SK-N-SH (cell line): ENCODE results near the gene RAD51B. TPM values are rescaled to one million over a fixed set of nuclear protein-coding genes. Genes with fewer than 3 reads are reported as not detected.
A peak's percentile ranks its signal among the peaks of the same experiment; 100 is the strongest.

Experiments used
- CTCF ChIA-PET: fragments of 300-600, 350-600 bp; formaldehyde crosslinking; extraction: SDS; loops from one replicate; lab custom pipeline; 2021; lab: Yijun Ruan, JAX
- POLR2A ChIA-PET: fragments of 350-600 bp; sonication (Branson Sonifier 250); formaldehyde crosslinking; extraction: SDS; loops from one replicate; lab custom pipeline; 2020; ENCODE audit warnings: antibody characterized with exemption, inconsistent platforms; lab: Yijun Ruan, JAX
- DNase-seq: peaks from one replicate; pipeline ENCODE4 v3.0.0; 2012
- H2AFZ ChIP-seq: fragments of 200-600 bp; sonication (generic); 2 replicates; pipeline ENCODE4 v1.8.1; 2016; ENCODE audit warnings: antibody characterized with exemption, mild to moderate bottlenecking, low read depth
- H3F3A ChIP-seq: fragments of 200-600 bp; sonication (generic); replicated peaks from 2 replicates; pipeline ENCODE3; 2016; ENCODE audit warnings: antibody characterized with exemption, mild to moderate bottlenecking; ENCODE audit not compliant: insufficient read depth
- H3K27ac ChIP-seq, 2 experiments: fragments of 200-500 bp in 1 of 2; fragments of 200-600 bp in 1 of 2; sonication (Bioruptor generic) in 1 of 2; sonication (generic), shearing (Covaris generic) in 1 of 2; 2 replicates each; pipeline versions ENCODE4 v1.5.1 to v1.6.1; 2014 to 2016; ENCODE audit warnings: low read depth in 2 of 2, inconsistent platforms in 1 of 2, low read length in 1 of 2, mild to moderate bottlenecking in 1 of 2, mixed read lengths in 1 of 2
- H3K27me3 ChIP-seq: fragments of 200-600 bp; sonication (generic), shearing (Covaris generic); 2 replicates; pipeline ENCODE4 v1.6.1; 2016; ENCODE audit warnings: mixed run types; ENCODE audit not compliant: insufficient read depth
- H3K36me3 ChIP-seq, 2 experiments: fragments of 200-500 bp in 1 of 2; fragments of 200-600 bp in 1 of 2; sonication (Bioruptor generic) in 1 of 2; sonication (generic) in 1 of 2; replicated peaks in 1 of 2; 2 replicates each; pipeline versions ENCODE3 to v1.5.1; 2014 to 2016; ENCODE audit warnings: low read length in 1 of 2, mild to moderate bottlenecking in 1 of 2; ENCODE audit not compliant: insufficient read depth in 2 of 2, control insufficient read depth in 1 of 2
- H3K4me1 ChIP-seq, 2 experiments: fragments of 200-500 bp in 1 of 2; fragments of 200-600 bp in 1 of 2; sonication (Bioruptor generic) in 1 of 2; sonication (generic), shearing (Covaris generic) in 1 of 2; 2 replicates each; pipeline versions ENCODE4 v1.5.1 to v1.6.1; 2014 to 2016; ENCODE audit warnings: low read depth in 1 of 2, low read length in 1 of 2, mixed run types in 1 of 2; ENCODE audit not compliant: insufficient read depth in 2 of 2, control insufficient read depth in 1 of 2
- H3K4me2 ChIP-seq: fragments of 200-600 bp; sonication (generic), shearing (Covaris generic); 2 replicates; pipeline ENCODE4 v1.6.1; 2017; ENCODE audit warnings: mixed run types
- H3K4me3 ChIP-seq, 2 experiments: fragments of 200-500 bp in 1 of 2; fragments of 200-600 bp in 1 of 2; sonication (Bioruptor generic) in 1 of 2; sonication (generic), shearing (Covaris generic) in 1 of 2; 2 replicates each; pipeline versions ENCODE4 v1.5.1 to v1.8.1; 2014 to 2016; ENCODE audit warnings: low read depth in 2 of 2, inconsistent platforms in 1 of 2, low read length in 1 of 2, mild to moderate bottlenecking in 1 of 2, mixed read lengths in 1 of 2, moderate library complexity in 1 of 2
- H3K79me2 ChIP-seq: fragments of 200-600 bp; sonication (generic); 2 replicates; pipeline ENCODE4 v1.8.1; 2017; ENCODE audit warnings: mild to moderate bottlenecking; ENCODE audit not compliant: insufficient read depth
- H3K9ac ChIP-seq: fragments of 200-600 bp; sonication (generic); 2 replicates; pipeline ENCODE4 v1.6.1; 2017; ENCODE audit warnings: mixed run types
- H3K9me2 ChIP-seq: fragments of 200-600 bp; sonication (generic); 2 replicates; pipeline ENCODE4 v1.6.1; 2017; ENCODE audit warnings: mixed run types
- H3K9me3 ChIP-seq: fragments of 200-600 bp; sonication (generic); 2 replicates; pipeline ENCODE4 v1.6.1; 2017; ENCODE audit warnings: mixed run types, mild to moderate bottlenecking, moderate library complexity
- H4K20me1 ChIP-seq: fragments of 200-600 bp; sonication (generic); 2 replicates; pipeline ENCODE4 v1.6.1; 2017; ENCODE audit warnings: mild to moderate bottlenecking, mixed run types; ENCODE audit not compliant: insufficient read depth
- ELF1 ChIP-seq: IDR thresholded peaks from 2 replicates; pipeline ENCODE4 v1.4.0; 2012
- EP300 ChIP-seq, 2 experiments: IDR thresholded peaks; 2 replicates each; pipeline versions ENCODE4 v1.4.0 to v1.6.1; 2012; ENCODE audit warnings: borderline replicate concordance in 1 of 2, low read depth in 1 of 2, low read length in 1 of 2
- EZH2phosphoT487 ChIP-seq: fragments of 200-600 bp; sonication (generic); IDR thresholded peaks from 2 replicates; pipeline ENCODE4 v1.6.1; 2017; ENCODE audit warnings: low read depth, mixed run types, mild to moderate bottlenecking, antibody characterized with exemption, moderate library complexity, borderline replicate concordance
- FOSL2 ChIP-seq: IDR thresholded peaks from 2 replicates; pipeline ENCODE4 v1.4.0; 2012; ENCODE audit warnings: low read depth, mild to moderate bottlenecking, moderate library complexity, borderline replicate concordance
- FOXM1 ChIP-seq: IDR thresholded peaks from 2 replicates; pipeline ENCODE4 v1.4.0; 2012; ENCODE audit warnings: low read depth, mild to moderate bottlenecking
- GABPA ChIP-seq: IDR thresholded peaks from 2 replicates; pipeline ENCODE4 v1.4.0; 2012; ENCODE audit warnings: low read depth, mild to moderate bottlenecking
- JUND ChIP-seq: IDR thresholded peaks from 2 replicates; pipeline ENCODE4 v1.4.0; 2012
- NFIC ChIP-seq: IDR thresholded peaks from 2 replicates; pipeline ENCODE4 v1.4.0; 2012; ENCODE audit warnings: borderline replicate concordance
- NRF1 ChIP-seq: IDR thresholded peaks from 2 replicates; pipeline ENCODE4 v1.6.1; 2012; ENCODE audit warnings: low read depth, mild to moderate bottlenecking, low read length
- SIN3A ChIP-seq: IDR thresholded peaks from 2 replicates; pipeline ENCODE4 v1.6.1; 2012; ENCODE audit warnings: low read depth, mild to moderate bottlenecking, low read length, moderate library complexity, borderline replicate concordance
- TCF12 ChIP-seq: IDR thresholded peaks from 2 replicates; pipeline ENCODE4 v1.4.0; 2012
- polyA plus RNA-seq, 3 experiments: library from polyadenylated mRNA; depleted of rRNA; stranded (reverse); fragments of >200 nt; gene quantifications; 2 replicates each; pipeline ENCODE4 v1.2.3, GENCODE V29; 2012
- TF ChIP-seq, protein P1 (sequence below): IDR thresholded peaks from 2 replicates; pipeline ENCODE4 v1.6.1; 2012; ENCODE audit warnings: mild to moderate bottlenecking, low read depth, low read length, moderate library complexity
- TF ChIP-seq, protein P2 (sequence below): fragments of 150-350 bp; IDR thresholded peaks from 2 replicates; pipeline ENCODE4 v1.6.1; 2016; ENCODE audit warnings: mild to moderate bottlenecking, low read depth, low read length
- TF ChIP-seq, protein P3 (sequence below): IDR thresholded peaks from 2 replicates; pipeline ENCODE4 v1.4.0; 2012; ENCODE audit warnings: low read depth, borderline replicate concordance
- TF ChIP-seq, protein P4 (sequence below): IDR thresholded peaks from 2 replicates; pipeline ENCODE4; 2012

RAD51B gene
- polyA plus RNA-seq, 1 of the 3 experiments (the other 2 are of a cell fraction) = 6.0 TPM

DNA sequence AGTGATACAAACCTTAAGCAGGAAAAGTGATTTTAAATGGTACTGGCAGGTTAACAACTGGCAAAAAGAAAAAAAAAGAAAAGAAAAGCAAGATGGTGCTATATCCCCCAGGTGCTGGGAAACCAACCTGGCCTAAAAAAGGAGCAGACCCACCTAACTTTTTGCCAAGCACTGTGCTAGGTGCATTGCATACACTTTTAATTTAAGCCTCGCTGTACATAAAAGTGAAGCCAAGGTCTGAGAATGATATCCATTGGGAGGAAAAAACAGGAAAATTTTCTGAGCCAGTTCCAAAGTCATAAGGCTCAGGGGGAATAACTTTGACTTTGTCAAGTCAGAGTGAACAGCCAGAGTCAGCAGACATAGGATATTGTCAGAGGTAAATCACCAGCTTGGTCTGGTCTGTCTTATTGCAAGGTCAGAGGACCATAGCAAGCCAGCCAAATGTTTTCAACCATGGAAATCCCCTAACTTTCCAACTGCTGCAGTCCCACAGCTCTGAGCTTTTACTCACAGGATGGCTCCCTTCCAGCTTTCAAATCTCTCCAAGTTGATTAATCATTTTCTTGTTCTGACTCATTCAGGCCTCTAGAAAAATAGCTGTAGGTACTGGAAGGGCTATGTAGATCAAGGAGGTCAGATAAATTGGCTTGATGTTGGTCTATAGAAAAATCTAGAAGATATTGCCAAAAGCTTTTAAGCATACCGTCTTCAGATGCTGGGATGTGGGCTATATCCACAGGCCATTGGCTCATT, 412.9 kb downstream of the RAD51B start (continued):
- TF ChIP-seq, protein P1, sequence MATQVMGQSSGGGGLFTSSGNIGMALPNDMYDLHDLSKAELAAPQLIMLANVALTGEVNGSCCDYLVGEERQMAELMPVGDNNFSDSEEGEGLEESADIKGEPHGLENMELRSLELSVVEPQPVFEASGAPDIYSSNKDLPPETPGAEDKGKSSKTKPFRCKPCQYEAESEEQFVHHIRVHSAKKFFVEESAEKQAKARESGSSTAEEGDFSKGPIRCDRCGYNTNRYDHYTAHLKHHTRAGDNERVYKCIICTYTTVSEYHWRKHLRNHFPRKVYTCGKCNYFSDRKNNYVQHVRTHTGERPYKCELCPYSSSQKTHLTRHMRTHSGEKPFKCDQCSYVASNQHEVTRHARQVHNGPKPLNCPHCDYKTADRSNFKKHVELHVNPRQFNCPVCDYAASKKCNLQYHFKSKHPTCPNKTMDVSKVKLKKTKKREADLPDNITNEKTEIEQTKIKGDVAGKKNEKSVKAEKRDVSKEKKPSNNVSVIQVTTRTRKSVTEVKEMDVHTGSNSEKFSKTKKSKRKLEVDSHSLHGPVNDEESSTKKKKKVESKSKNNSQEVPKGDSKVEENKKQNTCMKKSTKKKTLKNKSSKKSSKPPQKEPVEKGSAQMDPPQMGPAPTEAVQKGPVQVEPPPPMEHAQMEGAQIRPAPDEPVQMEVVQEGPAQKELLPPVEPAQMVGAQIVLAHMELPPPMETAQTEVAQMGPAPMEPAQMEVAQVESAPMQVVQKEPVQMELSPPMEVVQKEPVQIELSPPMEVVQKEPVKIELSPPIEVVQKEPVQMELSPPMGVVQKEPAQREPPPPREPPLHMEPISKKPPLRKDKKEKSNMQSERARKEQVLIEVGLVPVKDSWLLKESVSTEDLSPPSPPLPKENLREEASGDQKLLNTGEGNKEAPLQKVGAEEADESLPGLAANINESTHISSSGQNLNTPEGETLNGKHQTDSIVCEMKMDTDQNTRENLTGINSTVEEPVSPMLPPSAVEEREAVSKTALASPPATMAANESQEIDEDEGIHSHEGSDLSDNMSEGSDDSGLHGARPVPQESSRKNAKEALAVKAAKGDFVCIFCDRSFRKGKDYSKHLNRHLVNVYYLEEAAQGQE = no peak
- TF ChIP-seq FOXM1 (peak; percentile 89), FOSL2 (peak; percentile 97), ELF1 (peak; percentile 34), SIN3A (peak; percentile 58; the same call in 1 of the 2 replicates), EZH2phosphoT487 (no peak), JUND (peak; percentile 97), EP300 (IDR thresholded peaks at IDR 0.05; ENCODE audit: borderline replicate concordance in 1 of 2, low read depth in 1 of 2, low read length in 1 of 2) (peak; percentile 81 to 98), NFIC (peak; percentile 98), GABPA (no peak)
- TF ChIP-seq, protein P2, sequence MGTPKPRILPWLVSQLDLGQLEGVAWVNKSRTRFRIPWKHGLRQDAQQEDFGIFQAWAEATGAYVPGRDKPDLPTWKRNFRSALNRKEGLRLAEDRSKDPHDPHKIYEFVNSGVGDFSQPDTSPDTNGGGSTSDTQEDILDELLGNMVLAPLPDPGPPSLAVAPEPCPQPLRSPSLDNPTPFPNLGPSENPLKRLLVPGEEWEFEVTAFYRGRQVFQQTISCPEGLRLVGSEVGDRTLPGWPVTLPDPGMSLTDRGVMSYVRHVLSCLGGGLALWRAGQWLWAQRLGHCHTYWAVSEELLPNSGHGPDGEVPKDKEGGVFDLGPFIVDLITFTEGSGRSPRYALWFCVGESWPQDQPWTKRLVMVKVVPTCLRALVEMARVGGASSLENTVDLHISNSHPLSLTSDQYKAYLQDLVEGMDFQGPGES = no peak
- TF ChIP-seq, protein P3, sequence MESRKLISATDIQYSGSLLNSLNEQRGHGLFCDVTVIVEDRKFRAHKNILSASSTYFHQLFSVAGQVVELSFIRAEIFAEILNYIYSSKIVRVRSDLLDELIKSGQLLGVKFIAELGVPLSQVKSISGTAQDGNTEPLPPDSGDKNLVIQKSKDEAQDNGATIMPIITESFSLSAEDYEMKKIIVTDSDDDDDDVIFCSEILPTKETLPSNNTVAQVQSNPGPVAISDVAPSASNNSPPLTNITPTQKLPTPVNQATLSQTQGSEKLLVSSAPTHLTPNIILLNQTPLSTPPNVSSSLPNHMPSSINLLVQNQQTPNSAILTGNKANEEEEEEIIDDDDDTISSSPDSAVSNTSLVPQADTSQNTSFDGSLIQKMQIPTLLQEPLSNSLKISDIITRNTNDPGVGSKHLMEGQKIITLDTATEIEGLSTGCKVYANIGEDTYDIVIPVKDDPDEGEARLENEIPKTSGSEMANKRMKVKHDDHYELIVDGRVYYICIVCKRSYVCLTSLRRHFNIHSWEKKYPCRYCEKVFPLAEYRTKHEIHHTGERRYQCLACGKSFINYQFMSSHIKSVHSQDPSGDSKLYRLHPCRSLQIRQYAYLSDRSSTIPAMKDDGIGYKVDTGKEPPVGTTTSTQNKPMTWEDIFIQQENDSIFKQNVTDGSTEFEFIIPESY = peak; percentile 78

DNA sequence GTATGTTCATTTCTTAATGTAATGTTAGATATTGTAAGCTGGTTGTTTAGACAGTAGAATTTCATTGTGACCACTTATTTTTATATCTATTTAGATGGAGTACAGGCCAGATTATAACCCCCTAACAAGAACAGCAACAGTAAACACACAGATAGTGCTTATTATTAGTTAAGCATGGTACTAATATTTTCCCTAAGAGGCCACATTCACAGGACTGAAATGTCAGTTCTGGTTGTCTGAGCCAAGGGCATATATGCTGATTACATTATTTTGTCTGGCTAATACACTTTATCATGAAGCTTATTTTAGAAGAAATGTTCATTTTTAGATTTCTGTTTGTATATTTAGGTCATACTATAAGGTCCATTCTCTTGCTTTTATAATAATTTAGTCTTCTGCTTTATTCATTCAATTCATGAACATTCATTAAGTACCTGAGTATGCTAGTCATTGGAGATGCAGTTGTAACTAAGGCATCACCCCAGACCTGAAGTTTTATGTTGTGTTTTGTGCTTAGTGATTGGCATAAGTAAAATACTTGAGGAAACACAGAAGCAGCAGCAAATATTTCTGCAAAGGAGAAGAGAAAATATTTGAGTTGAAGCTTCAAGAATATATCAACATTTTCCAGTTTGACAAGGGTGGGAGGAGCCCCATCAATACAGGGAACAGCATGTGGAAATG, 413.7 kb downstream of the RAD51B start:
- Histone ChIP-seq H4K20me1 (no peaks in the 10 kb centered on the region), H3K79me2 (no peaks in the 10 kb centered on the region), H3K27ac (peak overlapping the region; percentile 93 to 98), H3F3A (peaks cover 32% of the 10 kb centered on the region), H3K4me3 (no peak overlapping the region), H3K4me1 (peaks cover 0 to 25% of the 10 kb centered on the region in 2 experiments; a peak in 3 of 4 replicates), H3K9ac (peak overlapping the region; percentile 16; the same call in 1 of the 2 replicates), H3K36me3 (no peaks in the 10 kb centered on the region), H3K4me2 (no peak overlapping the region), H3K9me3 (no peaks in the 10 kb centered on the region), H2AFZ (no peak overlapping the region), H3K27me3 (no peaks in the 10 kb centered on the region), H3K9me2 (no peaks in the 10 kb centered on the region)
- ChIA-PET POLR2A (interaction anchor here (0.7 kb wide), 1 partner anchor 432 kb away, joined by 3 read pairs; no protein-coding TSS in a partner anchor), CTCF (interaction anchor here (1.1 to 1.4 kb wide), 5 partner anchors 11 to 630 kb away, joined by 3 to 5 read pairs (median 4); no protein-coding TSS in a partner anchor)
- TF ChIP-seq NRF1 (no peak), TCF12 (peak; percentile 4; the same call in 1 of the 2 replicates)
- TF ChIP-seq, protein P4, sequence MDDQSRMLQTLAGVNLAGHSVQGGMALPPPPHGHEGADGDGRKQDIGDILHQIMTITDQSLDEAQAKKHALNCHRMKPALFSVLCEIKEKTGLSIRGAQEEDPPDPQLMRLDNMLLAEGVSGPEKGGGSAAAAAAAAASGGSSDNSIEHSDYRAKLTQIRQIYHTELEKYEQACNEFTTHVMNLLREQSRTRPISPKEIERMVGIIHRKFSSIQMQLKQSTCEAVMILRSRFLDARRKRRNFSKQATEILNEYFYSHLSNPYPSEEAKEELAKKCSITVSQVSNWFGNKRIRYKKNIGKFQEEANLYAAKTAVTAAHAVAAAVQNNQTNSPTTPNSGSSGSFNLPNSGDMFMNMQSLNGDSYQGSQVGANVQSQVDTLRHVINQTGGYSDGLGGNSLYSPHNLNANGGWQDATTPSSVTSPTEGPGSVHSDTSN = 0 out of 2 replicates have a peak, but pooled peaks have one; percentile 14
- no peak for DNase-seq
